Suppressor macrophage (primary cell): ENCODE measurements around the gene RMND1.
"Not testable (repeated sequence)": the region's sequence is repeated elsewhere in the genome, so short reads cannot be mapped to it uniquely, and the experiment has no call there.

ENCODE experiments used
- DNase-seq, 4 experiments: peaks; one replicate each; pipeline ENCODE4 v3.0.0-alpha.2; 2020 to 2022

The RMND1 gene

GRCh38 chr6:151384151-151384550, 67.8 kb downstream of the RMND1 start:
- no peak for DNase-seq

- not testable (repeated sequence) for DNase-seq
Measured at GRCh38 chr6:151382631-151383030, 69.3 kb downstream of the RMND1 start.

GRCh38 chr6:151381722-151382121, 70.2 kb downstream of the RMND1 start:
- DNase-seq, result no peak

GRCh38 chr6:151380848-151381205, 71.1 kb downstream of the RMND1 start:
- no peak for DNase-seq

GRCh38 chr6:151379933-151380847, 71.7 kb downstream of the RMND1 start:
- peak; percentile 45 to 59 (median 54) for DNase-seq

GRCh38 chr6:151377095-151377494, 74.8 kb downstream of the RMND1 start:
- no peak for DNase-seq

GRCh38 chr6:151376440-151376839, 75.5 kb downstream of the RMND1 start:
- DNase-seq, result no peak

- no peak for DNase-seq
Measured at GRCh38 chr6:151375833-151376232, 76.1 kb downstream of the RMND1 start.

GRCh38 chr6:151374036-151374683, 77.8 kb downstream of the RMND1 start:
- peak; percentile 15 to 59 (median 54) for DNase-seq

GRCh38 chr6:151372164-151372563, 79.8 kb downstream of the RMND1 start:
- no peak for DNase-seq

GRCh38 chr6:151370509-151371078, 81.3 kb downstream of the RMND1 start:
- DNase-seq, result no peak

- DNase-seq, result no peak
Measured at GRCh38 chr6:151365233-151365632, 86.7 kb downstream of the RMND1 start.

GRCh38 chr6:151359486-151359885, 92.4 kb downstream of the RMND1 start:
- no peak for DNase-seq

- DNase-seq, result no peak
Measured at GRCh38 chr6:151358475-151358874, 93.5 kb downstream of the RMND1 start.

GRCh38 chr6:151357758-151358436, 94.0 kb downstream of the RMND1 start:
- DNase-seq, result no peak

- DNase-seq, result not testable (repeated sequence)
Measured at GRCh38 chr6:151356983-151357382, 94.9 kb downstream of the RMND1 start.
